GM23248 (cell line): ENCODE data around the gene MCRS1.

Experiments used
- EZH2 ChIP-seq: fragments of 200-600 bp; sonication (generic); IDR thresholded peaks from 2 replicates; pipeline ENCODE4 v1.6.1; 2018; ENCODE audit warnings: antibody characterized with exemption, mild to moderate bottlenecking; ENCODE audit not compliant: insufficient read depth, poor library complexity, severe bottlenecking
- EZH2phosphoT487 ChIP-seq: fragments of 200-600 bp; sonication (generic); IDR thresholded peaks from 2 replicates; pipeline ENCODE4 v1.6.1; 2018; ENCODE audit warnings: antibody characterized with exemption, moderate library complexity, mild to moderate bottlenecking, low read depth; ENCODE audit not compliant: insufficient read depth

- TF ChIP-seq EZH2 (no peak), EZH2phosphoT487 (no peak)
These were observed 41.9 kb upstream of the MCRS1 start for GRCh38 chr12:49609875-49610154.
